ENCODE measurements around the gene SFXN4.
"Not testable (repeated sequence)": the region's sequence is repeated elsewhere in the genome, so short reads cannot be mapped to it uniquely, and the experiment has no call there.

The SFXN4 gene

GRCh38 chr10:119113751-119114732 lies 51.5 kb downstream of the SFXN4 start:
- Histone ChIP-seq H3K9ac (ENCODE audit: low read depth in 1 of 2, low read length in 2 of 2) (no peak overlapping the region), H3K36me3 (ENCODE audit: control insufficient read depth in 2 of 2, insufficient read depth in 2 of 2, low read length in 2 of 2) (peaks cover 12 to 28% of the 10 kb centered on the region in 2 donors), H3K4me1 (ENCODE audit: control insufficient read depth in 2 of 2, insufficient read depth in 2 of 2, low read length in 2 of 2) (no peaks in the 10 kb centered on the region), H3K27ac (ENCODE audit: low read depth in 2 of 2, low read length in 2 of 2) (no peak overlapping the region), H3K27me3 (ENCODE audit: control insufficient read depth in 2 of 2, insufficient read depth in 2 of 2, low read length in 2 of 2) (no peaks in the 10 kb centered on the region), H3K4me3 (ENCODE audit: low read length in 2 of 2) (no peak overlapping the region), H3K9me3 (ENCODE audit: control insufficient read depth in 2 of 2, low read length in 2 of 2) (no peaks in the 10 kb centered on the region)

GRCh38 chr10:119112056-119112455 lies 53.5 kb downstream of the SFXN4 start:
- Histone ChIP-seq H3K27ac (ENCODE audit: low read depth in 2 of 2, low read length in 2 of 2) (no peak overlapping the region), H3K9ac (ENCODE audit: low read depth in 1 of 2, low read length in 2 of 2) (no peak overlapping the region), H3K4me3 (ENCODE audit: low read length in 2 of 2) (no peak overlapping the region), H3K9me3 (ENCODE audit: control insufficient read depth in 2 of 2, low read length in 2 of 2) (no peaks in the 10 kb centered on the region), H3K27me3 (ENCODE audit: control insufficient read depth in 2 of 2, insufficient read depth in 2 of 2, low read length in 2 of 2) (no peaks in the 10 kb centered on the region), H3K4me1 (ENCODE audit: control insufficient read depth in 2 of 2, insufficient read depth in 2 of 2, low read length in 2 of 2) (no peaks in the 10 kb centered on the region), H3K36me3 (ENCODE audit: control insufficient read depth in 2 of 2, insufficient read depth in 2 of 2, low read length in 2 of 2) (peaks cover 12 to 30% of the 10 kb centered on the region in 2 donors)

GRCh38 chr10:119107771-119108170 lies 57.7 kb downstream of the SFXN4 start:
- H3K4me1 ChIP-seq (ENCODE audit: control insufficient read depth in 2 of 2, insufficient read depth in 2 of 2, low read length in 2 of 2); H3K4me3 ChIP-seq (ENCODE audit: low read length in 2 of 2); H3K27ac ChIP-seq (ENCODE audit: low read depth in 2 of 2, low read length in 2 of 2); H3K9me3 ChIP-seq (ENCODE audit: control insufficient read depth in 2 of 2, low read length in 2 of 2); H3K9ac ChIP-seq (ENCODE audit: low read depth in 1 of 2, low read length in 2 of 2); H3K27me3 ChIP-seq (ENCODE audit: control insufficient read depth in 2 of 2, insufficient read depth in 2 of 2, low read length in 2 of 2): not testable (repeated sequence)
- peaks cover 5 to 18% of the 10 kb centered on the region in 2 donors for H3K36me3 ChIP-seq (ENCODE audit: control insufficient read depth in 2 of 2, insufficient read depth in 2 of 2, low read length in 2 of 2)

GRCh38 chr10:119107106-119107505 lies 58.4 kb downstream of the SFXN4 start:
- not testable (repeated sequence) for H3K9me3 ChIP-seq (ENCODE audit: control insufficient read depth in 2 of 2, low read length in 2 of 2); H3K4me3 ChIP-seq (ENCODE audit: low read length in 2 of 2); H3K9ac ChIP-seq (ENCODE audit: low read depth in 1 of 2, low read length in 2 of 2); H3K27me3 ChIP-seq (ENCODE audit: control insufficient read depth in 2 of 2, insufficient read depth in 2 of 2, low read length in 2 of 2); H3K4me1 ChIP-seq (ENCODE audit: control insufficient read depth in 2 of 2, insufficient read depth in 2 of 2, low read length in 2 of 2); H3K27ac ChIP-seq (ENCODE audit: low read depth in 2 of 2, low read length in 2 of 2)
- peaks cover 4 to 17% of the 10 kb centered on the region in 2 donors for H3K36me3 ChIP-seq (ENCODE audit: control insufficient read depth in 2 of 2, insufficient read depth in 2 of 2, low read length in 2 of 2)

GRCh38 chr10:119105899-119106298 lies 59.6 kb downstream of the SFXN4 start:
- H3K4me1 ChIP-seq (ENCODE audit: control insufficient read depth in 2 of 2, insufficient read depth in 2 of 2, low read length in 2 of 2), result peaks cover 7 to 13% of the 10 kb centered on the region in 2 donors
- H3K4me3 ChIP-seq (ENCODE audit: low read length in 2 of 2); H3K9ac ChIP-seq (ENCODE audit: low read depth in 1 of 2, low read length in 2 of 2); H3K27ac ChIP-seq (ENCODE audit: low read depth in 2 of 2, low read length in 2 of 2); H3K27me3 ChIP-seq (ENCODE audit: control insufficient read depth in 2 of 2, insufficient read depth in 2 of 2, low read length in 2 of 2); H3K9me3 ChIP-seq (ENCODE audit: control insufficient read depth in 2 of 2, low read length in 2 of 2): not testable (repeated sequence)
- H3K36me3 ChIP-seq (ENCODE audit: control insufficient read depth in 2 of 2, insufficient read depth in 2 of 2, low read length in 2 of 2), result peaks cover 0 to 12% of the 10 kb centered on the region in 2 donors

- H3K9me3 ChIP-seq (ENCODE audit: control insufficient read depth in 2 of 2, low read length in 2 of 2), result no peaks in the 10 kb centered on the region
- H3K27ac ChIP-seq (ENCODE audit: low read depth in 2 of 2, low read length in 2 of 2), result no peak overlapping the region
- peak overlapping the region; percentile 70 to 80 for H3K4me3 ChIP-seq (ENCODE audit: low read length in 2 of 2)
- peaks cover 0 to 12% of the 10 kb centered on the region in 2 donors for H3K36me3 ChIP-seq (ENCODE audit: control insufficient read depth in 2 of 2, insufficient read depth in 2 of 2, low read length in 2 of 2)
- H3K27me3 ChIP-seq (ENCODE audit: control insufficient read depth in 2 of 2, insufficient read depth in 2 of 2, low read length in 2 of 2), result no peaks in the 10 kb centered on the region
- H3K9ac ChIP-seq (ENCODE audit: low read depth in 1 of 2, low read length in 2 of 2), result peak overlapping the region; percentile 60 to 70
- peaks cover 15 to 19% of the 10 kb centered on the region in 2 donors for H3K4me1 ChIP-seq (ENCODE audit: control insufficient read depth in 2 of 2, insufficient read depth in 2 of 2, low read length in 2 of 2)
Observed at GRCh38 chr10:119105155-119105554, 60.4 kb downstream of the SFXN4 start.

GRCh38 chr10:119104654-119105015 lies 60.9 kb downstream of the SFXN4 start:
- peak overlapping the region; percentile 70 to 80 for H3K4me3 ChIP-seq (ENCODE audit: low read length in 2 of 2)
- H3K9ac ChIP-seq (ENCODE audit: low read depth in 1 of 2, low read length in 2 of 2), result peak overlapping the region; percentile 60 to 70
- H3K36me3 ChIP-seq (ENCODE audit: control insufficient read depth in 2 of 2, insufficient read depth in 2 of 2, low read length in 2 of 2), result peaks cover 0 to 12% of the 10 kb centered on the region in 2 donors
- H3K27ac ChIP-seq (ENCODE audit: low read depth in 2 of 2, low read length in 2 of 2), result peak overlapping the region; percentile 4 to 58
- no peaks in the 10 kb centered on the region for H3K27me3 ChIP-seq (ENCODE audit: control insufficient read depth in 2 of 2, insufficient read depth in 2 of 2, low read length in 2 of 2)
- H3K9me3 ChIP-seq (ENCODE audit: control insufficient read depth in 2 of 2, low read length in 2 of 2), result no peaks in the 10 kb centered on the region
- H3K4me1 ChIP-seq (ENCODE audit: control insufficient read depth in 2 of 2, insufficient read depth in 2 of 2, low read length in 2 of 2), result peaks cover 15 to 20% of the 10 kb centered on the region in 2 donors

GRCh38 chr10:119103903-119104653 lies 61.4 kb downstream of the SFXN4 start, which contains the start of gene DENND10:
DENND10 (plus strand) TSS chr10:119104113; CDS start chr10:119104143, 30 bp downstream.
- Histone ChIP-seq H3K36me3 (ENCODE audit: control insufficient read depth in 2 of 2, insufficient read depth in 2 of 2, low read length in 2 of 2) (peaks cover 0 to 8% of the 10 kb centered on the region in 2 donors), H3K9me3 (ENCODE audit: control insufficient read depth in 2 of 2, low read length in 2 of 2) (no peaks in the 10 kb centered on the region), H3K4me3 (ENCODE audit: low read length in 2 of 2) (peak within 1 kb of the TSS; percentile 70 to 80), H3K27ac (ENCODE audit: low read depth in 2 of 2, low read length in 2 of 2) (peak within 1 kb of the TSS; percentile 55 to 58), H3K9ac (ENCODE audit: low read depth in 1 of 2, low read length in 2 of 2) (peak within 1 kb of the TSS; percentile 65 to 70), H3K27me3 (ENCODE audit: control insufficient read depth in 2 of 2, insufficient read depth in 2 of 2, low read length in 2 of 2) (no peaks in the 10 kb centered on the region), H3K4me1 (ENCODE audit: control insufficient read depth in 2 of 2, insufficient read depth in 2 of 2, low read length in 2 of 2) (peaks cover 15 to 20% of the 10 kb centered on the region in 2 donors)

GRCh38 chr10:119103241-119103902 lies 62.1 kb downstream of the SFXN4 start:
- H3K9me3 ChIP-seq (ENCODE audit: control insufficient read depth in 2 of 2, low read length in 2 of 2), result no peaks in the 10 kb centered on the region
- H3K4me1 ChIP-seq (ENCODE audit: control insufficient read depth in 2 of 2, insufficient read depth in 2 of 2, low read length in 2 of 2), result peaks cover 15 to 20% of the 10 kb centered on the region in 2 donors
- H3K27ac ChIP-seq (ENCODE audit: low read depth in 2 of 2, low read length in 2 of 2), result peak overlapping the region in 1 of 2 donors; percentile 38
- no peak overlapping the region for H3K4me3 ChIP-seq (ENCODE audit: low read length in 2 of 2)
- H3K9ac ChIP-seq (ENCODE audit: low read depth in 1 of 2, low read length in 2 of 2), result no peak overlapping the region
- H3K27me3 ChIP-seq (ENCODE audit: control insufficient read depth in 2 of 2, insufficient read depth in 2 of 2, low read length in 2 of 2), result no peaks in the 10 kb centered on the region
- H3K36me3 ChIP-seq (ENCODE audit: control insufficient read depth in 2 of 2, insufficient read depth in 2 of 2, low read length in 2 of 2), result peaks cover 0 to 4% of the 10 kb centered on the region in 2 donors
